ENCODE results near the gene KAT2A. TPM values are rescaled to one million over a fixed set of nuclear protein-coding genes. Genes with fewer than 3 reads are reported as not detected.

Gene KAT2A
- total RNA-seq, 1 experiment from 2014 or later = 41.2 TPM

- CTCF ChIA-PET = interaction anchor here (0.9 kb wide), 1 partner anchor 21 kb away, joined by 4 read pairs; no protein-coding TSS in a partner anchor
- TF ChIP-seq CTCF (IDR thresholded peaks at IDR 0.05 in 2 of 3, conservative IDR thresholded peaks at IDR 0.05 in 1 of 3; ENCODE audit: borderline replicate concordance in 1 of 3, insufficient read depth in 1 of 3, low read depth in 2 of 3, low read length in 2 of 3) (peak in 2 of 3 experiments; percentile 82 to 87; a peak in 5 of 6 replicates), ATF3 (IDR thresholded peaks at IDR 0.05) (no peak)
- no peak overlapping the region for H2AFZ ChIP-seq (ENCODE audit: low read depth, low read length, poor library complexity, severe bottlenecking)
- H3K79me2 ChIP-seq (ENCODE audit: insufficient read depth, low read length) = no peaks in the 10 kb centered on the region
- no peaks in the 10 kb centered on the region for H3K9me3 ChIP-seq (ENCODE audit: control insufficient read depth in 1 of 2, insufficient read depth in 1 of 2, low read depth in 1 of 2, low read length in 2 of 2)
- peak; percentile 18 for DNase-seq (ENCODE audit: low read depth, low spot score)
- H3K27ac ChIP-seq (ENCODE audit: low read depth, low read length) = no peak overlapping the region
- H3K27me3 ChIP-seq (ENCODE audit: insufficient read depth, low read length) = no peaks in the 10 kb centered on the region
- ATAC-seq = peak; percentile 89
- no peak overlapping the region for H3K9ac ChIP-seq (ENCODE audit: low read length)
- H4K20me1 ChIP-seq (ENCODE audit: insufficient read depth) = no peaks in the 10 kb centered on the region
- POLR2A ChIA-PET = no interaction called here
- intact Hi-C loops (cut with micrococcal nuclease) = no loop called here
- no TSS peak for BruUV-seq (replicated peaks)
- no peak overlapping the region for H3K4me2 ChIP-seq (ENCODE audit: low read length)
- H3K4me3 ChIP-seq (replicated peaks in 1 of 2; ENCODE audit: low read depth in 1 of 2, low read length in 2 of 2) = no peak overlapping the region
- no peaks in the 10 kb centered on the region for H3K9me2 ChIP-seq (ENCODE audit: insufficient read depth)
- no peaks in the 10 kb centered on the region for H3K4me1 ChIP-seq (ENCODE audit: control insufficient read depth in 1 of 2, insufficient read depth in 2 of 2, low read length in 2 of 2)
- RAD21 ChIA-PET (ENCODE audit: low non-redundant PET in 1 of 2, low total read pairs in 2 of 2, uncharacterized antibody in 2 of 2, unreplicated experiment in 2 of 2) = no interaction called here
- no peaks in the 10 kb centered on the region for H3K36me3 ChIP-seq (ENCODE audit: control insufficient read depth in 1 of 2, insufficient read depth in 2 of 2, low read length in 2 of 2)
Observed at GRCh38 chr17:42163113-42163512, 41.9 kb upstream of the KAT2A start.

- ChIA-PET RAD21 (ENCODE audit: low non-redundant PET in 1 of 2, low total read pairs in 2 of 2, uncharacterized antibody in 2 of 2, unreplicated experiment in 2 of 2) (no interaction called here), POLR2A (no interaction called here), CTCF (interaction anchor here (1.0 kb wide), 1 partner anchor 21 kb away, joined by 3 read pairs; no protein-coding TSS in a partner anchor)
- intact Hi-C loops (cut with micrococcal nuclease) = no loop called here
- no peak overlapping the region for H3K27ac ChIP-seq (ENCODE audit: low read depth, low read length)
- DNase-seq (ENCODE audit: low read depth, low spot score) (no peak), ATAC-seq (no peak)
- H3K27me3 ChIP-seq (ENCODE audit: insufficient read depth, low read length) = no peaks in the 10 kb centered on the region
- BruUV-seq (replicated peaks) = no TSS peak
- H4K20me1 ChIP-seq (ENCODE audit: insufficient read depth) = no peaks in the 10 kb centered on the region
- H3K9ac ChIP-seq (ENCODE audit: low read length) = no peak overlapping the region
- H3K4me3 ChIP-seq (replicated peaks in 1 of 2; ENCODE audit: low read depth in 1 of 2, low read length in 2 of 2) = no peak overlapping the region
- no peaks in the 10 kb centered on the region for H3K36me3 ChIP-seq (ENCODE audit: control insufficient read depth in 1 of 2, insufficient read depth in 2 of 2, low read length in 2 of 2)
- H2AFZ ChIP-seq (ENCODE audit: low read depth, low read length, poor library complexity, severe bottlenecking) = no peak overlapping the region
- H3K79me2 ChIP-seq (ENCODE audit: insufficient read depth, low read length) = no peaks in the 10 kb centered on the region
- peaks cover 0 to 2% of the 10 kb centered on the region in 2 experiments; a peak in 1 of 4 replicates for H3K4me1 ChIP-seq (ENCODE audit: control insufficient read depth in 1 of 2, insufficient read depth in 2 of 2, low read length in 2 of 2)
- no peak overlapping the region for H3K4me2 ChIP-seq (ENCODE audit: low read length)
- H3K9me2 ChIP-seq (ENCODE audit: insufficient read depth) = no peaks in the 10 kb centered on the region
- no peaks in the 10 kb centered on the region for H3K9me3 ChIP-seq (ENCODE audit: control insufficient read depth in 1 of 2, insufficient read depth in 1 of 2, low read depth in 1 of 2, low read length in 2 of 2)
- TF ChIP-seq EZH2 (IDR thresholded peaks at IDR 0.05) = no peak
- no peak for TF ChIP-seq FOSL1 (IDR thresholded peaks at IDR 0.05; ENCODE audit: low read depth)
- no peak for TF ChIP-seq YY1 (IDR thresholded peaks at IDR 0.05; ENCODE audit: extremely low read depth, insufficient replicate concordance, low read depth, low read length)
- TF ChIP-seq CEBPB (IDR thresholded peaks at IDR 0.05; ENCODE audit: low read depth) = no peak
- no peak for TF ChIP-seq SRF (IDR thresholded peaks at IDR 0.05; ENCODE audit: low read depth)
- no peak for TF ChIP-seq REST (IDR thresholded peaks at IDR 0.05; ENCODE audit: low read depth)
- no peak for TF ChIP-seq SP1 (IDR thresholded peaks at IDR 0.05; ENCODE audit: low read depth)
- TF ChIP-seq CBX3 (IDR thresholded peaks at IDR 0.05; ENCODE audit: low read depth) = no peak
- no peak for TF ChIP-seq MAX (IDR thresholded peaks at IDR 0.05)
- TF ChIP-seq POLR2AphosphoS5 (IDR thresholded peaks at IDR 0.05; ENCODE audit: low read depth, low read length) = no peak
- TF ChIP-seq EGR1 (IDR thresholded peaks at IDR 0.05; ENCODE audit: low read depth) = no peak
- TF ChIP-seq EZH2phosphoT487 (IDR thresholded peaks at IDR 0.05; ENCODE audit: borderline replicate concordance) = no peak
- no peak for TF ChIP-seq ELF1 (IDR thresholded peaks at IDR 0.05; ENCODE audit: borderline replicate concordance, low read depth)
- no peak for TF ChIP-seq TCF7L2 (IDR thresholded peaks at IDR 0.05; ENCODE audit: borderline replicate concordance, extremely low read depth, insufficient read depth, insufficient read length)
Observed at GRCh38 chr17:42160531-42160910, 39.4 kb upstream of the KAT2A start.
